Measurements from ENCODE around the gene KCNJ8. TPM values are rescaled to one million over a fixed set of nuclear protein-coding genes. Genes with fewer than 3 reads are reported as not detected.

The KCNJ8 gene
- total RNA-seq, 2 donors from 2014 or later = not detected

GRCh38 chr12:21769307-21769706 lies 5.2 kb downstream of the KCNJ8 start:
- no peak for ATAC-seq (replicated peaks)
- peaks cover 16% of the 10 kb centered on the region for H3K27me3 Mint-ChIP-seq
- H3K4me3 Mint-ChIP-seq = no peak overlapping the region
- no peaks in the 10 kb centered on the region for H3K36me3 Mint-ChIP-seq (ENCODE audit: low read depth)
- H3K9me3 Mint-ChIP-seq = no peaks in the 10 kb centered on the region
- H3K4me1 Mint-ChIP-seq = peaks cover 10% of the 10 kb centered on the region
- no peak overlapping the region for H3K27ac Mint-ChIP-seq

DNA sequence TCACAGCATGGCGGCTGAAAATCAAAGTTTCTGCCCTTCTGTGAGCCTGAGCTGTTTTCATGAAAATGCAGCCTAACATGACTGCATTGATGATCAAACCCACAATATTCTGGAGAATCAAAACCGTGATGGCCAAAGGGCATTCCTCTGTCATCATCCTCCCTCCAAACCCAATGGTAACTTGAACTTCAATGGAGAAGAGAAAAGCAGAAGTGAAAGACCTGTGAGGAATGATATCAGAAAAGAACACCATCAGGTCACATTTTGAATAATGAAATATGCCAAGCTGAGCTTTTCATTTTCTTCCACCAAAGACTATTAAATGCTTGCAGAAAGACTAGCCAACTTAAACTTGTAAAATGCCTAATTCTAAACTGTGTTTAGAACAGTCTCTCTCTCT lies 8.1 kb downstream of the KCNJ8 start:
- no peak overlapping the region for H3K4me3 Mint-ChIP-seq
- no peaks in the 10 kb centered on the region for H3K36me3 Mint-ChIP-seq (ENCODE audit: low read depth)
- H3K27me3 Mint-ChIP-seq = peaks cover 5% of the 10 kb centered on the region
- no peak overlapping the region for H3K27ac Mint-ChIP-seq
- no peaks in the 10 kb centered on the region for H3K9me3 Mint-ChIP-seq
- no peak for ATAC-seq (replicated peaks)
- no peaks in the 10 kb centered on the region for H3K4me1 Mint-ChIP-seq

DNA sequence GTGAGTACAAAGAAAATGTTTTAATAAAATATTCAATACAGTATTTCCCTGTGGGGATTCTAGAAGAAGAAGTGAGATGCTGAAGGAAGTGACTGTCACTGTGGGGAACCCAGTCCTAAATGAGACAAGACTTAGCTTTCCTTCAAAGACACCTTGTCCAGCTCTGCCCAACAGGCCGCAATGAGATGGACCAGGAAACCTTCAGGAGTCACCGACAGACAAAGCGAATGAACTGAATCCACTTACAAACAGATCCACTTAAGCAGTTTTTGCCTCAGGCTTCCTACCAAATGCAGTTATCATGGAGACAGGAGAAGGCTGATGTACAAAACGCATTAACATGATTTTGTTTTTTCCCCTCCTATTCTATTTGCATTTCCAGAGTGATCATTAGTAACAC lies 9.6 kb downstream of the KCNJ8 start:
- Mint-ChIP-seq H3K27ac (no peak overlapping the region), H3K9me3 (no peaks in the 10 kb centered on the region), H3K27me3 (peaks cover 3% of the 10 kb centered on the region), H3K4me3 (no peak overlapping the region), H3K4me1 (no peaks in the 10 kb centered on the region), H3K36me3 (ENCODE audit: low read depth) (no peaks in the 10 kb centered on the region)
- no peak for ATAC-seq (replicated peaks)

- H3K9me3 Mint-ChIP-seq = no peaks in the 10 kb centered on the region
- no peak for ATAC-seq (replicated peaks)
- H3K4me3 Mint-ChIP-seq = no peak overlapping the region
- H3K4me1 Mint-ChIP-seq = no peaks in the 10 kb centered on the region
- no peak overlapping the region for H3K27ac Mint-ChIP-seq
- peaks cover 3% of the 10 kb centered on the region for H3K27me3 Mint-ChIP-seq
- H3K36me3 Mint-ChIP-seq (ENCODE audit: low read depth) = no peaks in the 10 kb centered on the region
Measured at GRCh38 chr12:21764065-21764464, 10.4 kb downstream of the KCNJ8 start.

- no peak for ATAC-seq (replicated peaks)
- Mint-ChIP-seq H3K4me1 (no peaks in the 10 kb centered on the region), H3K4me3 (no peak overlapping the region), H3K27me3 (peaks cover 3% of the 10 kb centered on the region), H3K27ac (no peak overlapping the region), H3K36me3 (ENCODE audit: low read depth) (no peaks in the 10 kb centered on the region), H3K9me3 (no peaks in the 10 kb centered on the region)
Measured at GRCh38 chr12:21763531-21763930, 11.0 kb downstream of the KCNJ8 start.

- Mint-ChIP-seq H3K27ac (no peak overlapping the region), H3K4me1 (no peaks in the 10 kb centered on the region), H3K9me3 (no peaks in the 10 kb centered on the region), H3K27me3 (peaks cover 7% of the 10 kb centered on the region), H3K4me3 (no peak overlapping the region), H3K36me3 (ENCODE audit: low read depth) (no peaks in the 10 kb centered on the region)
- no peak for ATAC-seq (replicated peaks)
Measured at GRCh38 chr12:21759737-21760136, 14.8 kb downstream of the KCNJ8 start.

- Mint-ChIP-seq H3K36me3 (ENCODE audit: low read depth) (no peaks in the 10 kb centered on the region), H3K9me3 (no peaks in the 10 kb centered on the region), H3K27me3 (peaks cover 7% of the 10 kb centered on the region), H3K4me3 (no peak overlapping the region), H3K27ac (no peak overlapping the region), H3K4me1 (no peaks in the 10 kb centered on the region)
- no peak for ATAC-seq (replicated peaks)
Measured at GRCh38 chr12:21757735-21758134, 16.8 kb downstream of the KCNJ8 start.

DNA sequence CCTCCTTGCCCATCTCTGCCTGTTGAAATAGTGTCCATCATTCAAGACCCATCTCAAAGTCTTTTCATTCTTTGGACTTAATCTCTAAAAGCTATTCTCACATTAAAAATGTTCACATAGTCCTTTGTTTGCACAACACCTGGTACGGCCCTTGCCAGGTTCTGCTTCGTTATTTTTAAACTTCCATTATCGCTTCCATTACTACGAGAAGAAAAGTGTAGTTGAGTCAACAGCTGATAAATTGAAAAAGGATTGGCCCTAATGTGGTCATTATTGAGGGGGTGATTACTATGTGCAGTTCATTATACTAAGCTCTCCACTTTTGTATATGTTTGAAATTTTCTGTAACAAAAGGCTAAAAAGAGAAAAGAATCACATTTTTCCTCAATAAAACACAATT lies 17.8 kb downstream of the KCNJ8 start:
- Mint-ChIP-seq H3K27ac (no peak overlapping the region), H3K27me3 (peaks cover 7% of the 10 kb centered on the region)

DNA sequence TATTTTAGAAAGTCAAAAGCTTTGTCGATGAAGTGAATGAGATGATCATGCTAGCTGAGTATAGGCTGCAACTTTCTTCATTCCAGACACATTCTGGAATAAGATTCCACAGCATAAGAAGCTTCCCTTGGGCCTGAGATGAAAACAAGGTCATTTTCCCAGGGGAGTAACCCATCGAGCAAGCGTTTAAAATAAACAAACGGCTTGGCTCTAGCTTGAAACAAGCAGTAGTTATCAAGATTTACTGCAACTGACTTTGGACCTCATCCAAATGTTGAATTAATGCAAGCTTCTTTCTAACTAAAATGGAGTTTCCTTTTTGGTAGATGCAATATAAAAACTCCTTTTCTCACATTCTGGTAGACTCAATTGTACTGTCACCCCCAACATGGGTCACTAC lies 23.0 kb downstream of the KCNJ8 start:
- Mint-ChIP-seq H3K4me3 (no peak overlapping the region), H3K9me3 (no peaks in the 10 kb centered on the region), H3K4me1 (no peaks in the 10 kb centered on the region), H3K27me3 (peaks cover 20% of the 10 kb centered on the region), H3K27ac (no peak overlapping the region), H3K36me3 (ENCODE audit: low read depth) (no peaks in the 10 kb centered on the region)
- ATAC-seq (replicated peaks) = no peak

More for the DNA sequence above, 17.8 kb downstream of the KCNJ8 start:
- no peaks in the 10 kb centered on the region for H3K4me1 Mint-ChIP-seq
- no peak overlapping the region for H3K4me3 Mint-ChIP-seq
- H3K36me3 Mint-ChIP-seq (ENCODE audit: low read depth) = no peaks in the 10 kb centered on the region
- no peaks in the 10 kb centered on the region for H3K9me3 Mint-ChIP-seq
- ATAC-seq (replicated peaks) = no peak

- Mint-ChIP-seq H3K4me3 (no peak overlapping the region), H3K9me3 (peaks cover 4% of the 10 kb centered on the region), H3K4me1 (no peaks in the 10 kb centered on the region), H3K36me3 (ENCODE audit: low read depth) (no peaks in the 10 kb centered on the region), H3K27me3 (peaks cover 23% of the 10 kb centered on the region), H3K27ac (no peak overlapping the region)
- no peak for ATAC-seq (replicated peaks)
Measured at GRCh38 chr12:21745258-21745657, 29.2 kb downstream of the KCNJ8 start.

DNA sequence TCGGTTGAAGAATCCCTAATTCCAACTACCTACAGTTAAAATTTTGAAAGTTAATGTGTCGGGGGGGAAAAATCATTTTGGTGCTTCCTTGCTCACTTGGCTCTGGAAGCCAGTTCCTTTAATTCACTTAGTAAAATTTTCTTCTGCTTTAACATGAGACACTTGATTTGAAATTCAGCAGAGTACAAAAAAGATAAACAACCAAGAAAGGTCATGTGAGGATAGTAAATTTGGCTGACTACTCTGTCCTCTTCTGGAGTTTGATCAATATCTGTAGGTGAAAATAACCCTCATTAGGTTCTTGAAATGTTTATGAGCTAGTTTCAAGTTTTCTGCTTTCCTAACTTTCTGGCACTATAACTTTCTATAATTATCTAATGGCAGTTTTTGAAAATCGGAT lies 43.4 kb downstream of the KCNJ8 start:
- H3K9me3 Mint-ChIP-seq = no peaks in the 10 kb centered on the region
- no peaks in the 10 kb centered on the region for H3K4me1 Mint-ChIP-seq
- H3K27me3 Mint-ChIP-seq = peaks cover 20% of the 10 kb centered on the region
- no peak for ATAC-seq (replicated peaks)
- no peaks in the 10 kb centered on the region for H3K36me3 Mint-ChIP-seq (ENCODE audit: low read depth)
- H3K4me3 Mint-ChIP-seq = no peak overlapping the region
- no peak overlapping the region for H3K27ac Mint-ChIP-seq

GRCh38 chr12:21725731-21726130 lies 48.8 kb downstream of the KCNJ8 start:
- H3K4me1 Mint-ChIP-seq = no peaks in the 10 kb centered on the region
- no peak for ATAC-seq (replicated peaks)
- no peak overlapping the region for H3K4me3 Mint-ChIP-seq
- no peaks in the 10 kb centered on the region for H3K36me3 Mint-ChIP-seq (ENCODE audit: low read depth)
- no peak overlapping the region for H3K27ac Mint-ChIP-seq
- peaks cover 4% of the 10 kb centered on the region for H3K9me3 Mint-ChIP-seq
- H3K27me3 Mint-ChIP-seq = peaks cover 6% of the 10 kb centered on the region

- H3K27ac Mint-ChIP-seq = no peak overlapping the region
- no peaks in the 10 kb centered on the region for H3K9me3 Mint-ChIP-seq
- peaks cover 11% of the 10 kb centered on the region for H3K27me3 Mint-ChIP-seq
- no peak overlapping the region for H3K4me3 Mint-ChIP-seq
- no peaks in the 10 kb centered on the region for H3K4me1 Mint-ChIP-seq
- no peak for ATAC-seq (replicated peaks)
- no peaks in the 10 kb centered on the region for H3K36me3 Mint-ChIP-seq (ENCODE audit: low read depth)
Measured at GRCh38 chr12:21718944-21719650, 55.4 kb downstream of the KCNJ8 start.

- Mint-ChIP-seq H3K4me3 (no peak overlapping the region), H3K27me3 (peaks cover 13% of the 10 kb centered on the region), H3K9me3 (no peaks in the 10 kb centered on the region), H3K36me3 (ENCODE audit: low read depth) (no peaks in the 10 kb centered on the region), H3K4me1 (no peaks in the 10 kb centered on the region), H3K27ac (no peak overlapping the region)
- peak; percentile 19 for ATAC-seq (replicated peaks)
Measured at GRCh38 chr12:21718403-21718802, 56.1 kb downstream of the KCNJ8 start.

DNA sequence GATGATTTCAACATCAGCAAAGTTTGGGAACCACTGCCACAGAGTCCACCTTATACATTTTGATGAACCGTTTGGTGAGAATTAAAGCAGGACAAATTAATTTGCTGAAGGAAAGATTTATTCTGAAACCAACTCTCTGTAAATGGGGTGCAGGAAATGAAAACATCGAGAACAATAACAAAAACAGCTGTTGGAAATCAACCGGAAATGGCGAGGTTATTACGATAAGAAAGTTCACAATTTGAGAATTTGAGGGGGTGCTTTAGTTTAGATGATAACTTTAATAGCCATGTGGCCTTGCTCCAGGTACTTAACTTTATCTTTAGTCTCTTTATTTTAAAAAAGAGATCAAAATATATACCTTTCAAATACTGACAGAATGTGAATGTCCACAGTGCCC lies 56.7 kb downstream of the KCNJ8 start:
- no peaks in the 10 kb centered on the region for H3K36me3 Mint-ChIP-seq (ENCODE audit: low read depth)
- H3K4me3 Mint-ChIP-seq = no peak overlapping the region
- no peaks in the 10 kb centered on the region for H3K9me3 Mint-ChIP-seq
- H3K27me3 Mint-ChIP-seq = peaks cover 13% of the 10 kb centered on the region
- no peak for ATAC-seq (replicated peaks)
- no peaks in the 10 kb centered on the region for H3K4me1 Mint-ChIP-seq
- H3K27ac Mint-ChIP-seq = no peak overlapping the region

GRCh38 chr12:21715386-21715785 lies 59.1 kb downstream of the KCNJ8 start:
- Mint-ChIP-seq H3K4me3 (no peak overlapping the region), H3K27ac (no peak overlapping the region), H3K27me3 (peaks cover 17% of the 10 kb centered on the region), H3K9me3 (no peaks in the 10 kb centered on the region), H3K4me1 (no peaks in the 10 kb centered on the region), H3K36me3 (ENCODE audit: low read depth) (no peaks in the 10 kb centered on the region)
- no peak for ATAC-seq (replicated peaks)
